ENCODE results near the gene LRRC38.

The LRRC38 gene

DNA sequence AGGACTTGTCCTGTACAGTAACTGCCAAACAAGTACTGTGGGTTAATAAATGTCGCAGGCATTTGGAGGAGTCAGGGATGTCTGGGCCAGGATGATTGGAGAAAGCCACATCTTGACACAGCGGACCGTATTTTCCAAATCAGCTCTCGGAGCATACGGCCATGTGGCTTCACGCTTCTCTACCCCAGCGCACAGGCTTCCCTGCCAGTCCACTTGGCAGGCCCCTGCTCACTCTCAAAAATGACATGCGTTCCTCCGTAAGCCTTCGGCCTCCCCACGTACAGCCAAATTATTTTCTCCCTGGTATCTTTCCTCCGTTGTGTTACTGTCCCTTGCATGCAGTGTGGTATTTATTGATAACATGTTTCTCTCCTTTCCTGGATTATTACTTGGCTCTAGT, 7.2 kb upstream of the LRRC38 start:
- DNase-seq (ENCODE audit: insufficient read length, low spot score) = no peak
- FAIRE-seq = no peak

GRCh38 chr1:13517193-13517812, 3.5 kb upstream of the LRRC38 start:
- DNase-seq (ENCODE audit: insufficient read length, low spot score) = no peak
- FAIRE-seq = no peak

DNA sequence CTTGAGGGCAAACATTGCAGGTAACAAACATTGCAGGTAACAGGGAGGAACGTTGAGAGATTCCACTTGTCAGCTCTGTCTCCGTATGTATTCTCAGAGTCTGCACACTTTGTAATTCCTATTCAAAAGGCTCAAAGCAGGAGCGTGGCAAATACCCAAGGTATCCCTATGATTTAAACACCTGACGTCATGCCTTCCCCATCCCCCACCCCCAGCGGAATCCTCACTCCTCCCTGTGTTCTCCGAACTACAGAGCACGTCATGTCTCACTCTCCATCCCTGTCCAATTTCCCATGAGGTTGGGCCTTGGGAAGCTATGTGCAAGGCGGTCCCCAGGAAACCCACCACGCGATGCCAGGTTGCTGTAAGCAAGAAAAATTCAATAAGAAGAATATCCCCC, 2.8 kb upstream of the LRRC38 start:
- no peak for DNase-seq (ENCODE audit: insufficient read length, low spot score)
- FAIRE-seq = no peak

GRCh38 chr1:13514821-13515220, 1.0 kb upstream of the LRRC38 start:
- FAIRE-seq = no peak
- DNase-seq (ENCODE audit: insufficient read length, low spot score) = no peak

DNA sequence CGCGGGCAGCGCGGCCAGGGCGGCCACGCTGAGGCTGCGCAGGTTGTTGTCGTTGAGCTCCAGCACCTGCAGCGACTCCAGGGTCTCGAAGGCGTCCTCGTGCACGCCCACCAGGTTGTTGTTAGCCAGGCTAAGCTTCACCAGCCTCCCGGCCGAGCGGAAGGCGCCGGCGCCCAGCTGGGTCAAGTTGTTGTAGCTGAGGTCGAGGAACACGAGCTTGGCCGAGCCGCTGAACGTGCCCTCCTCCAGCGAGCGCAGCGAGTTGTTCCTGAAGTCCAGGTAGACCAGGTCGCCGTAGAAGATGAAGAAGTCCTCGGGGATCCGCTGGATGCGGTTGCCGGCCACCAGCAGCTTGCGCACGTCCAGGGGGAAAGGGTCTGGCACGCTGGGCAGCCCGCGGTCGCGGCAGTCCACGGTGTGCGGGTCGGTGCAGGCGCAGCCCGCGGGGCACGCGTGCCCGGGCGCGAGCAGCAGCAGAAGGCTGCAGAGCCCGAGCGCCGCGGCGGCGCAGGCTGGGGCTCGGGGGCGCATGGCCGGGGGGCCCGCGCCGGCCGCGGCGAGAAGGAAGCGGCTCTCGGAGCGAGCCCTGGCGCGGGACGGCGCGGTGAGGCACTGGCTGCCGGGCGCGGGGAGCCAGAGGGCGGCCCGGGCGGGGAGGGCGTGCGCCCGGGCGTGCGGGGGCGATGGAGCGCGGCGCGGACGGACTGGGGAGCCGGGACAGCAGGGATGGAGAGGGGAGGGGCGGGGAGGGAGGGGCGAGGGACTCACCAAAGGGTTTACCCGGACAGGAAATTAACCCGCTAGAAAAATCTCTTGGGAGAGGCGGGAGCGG, 524 bp downstream of the LRRC38 start:
- no peak for DNase-seq (ENCODE audit: insufficient read length, low spot score)
- no peak for FAIRE-seq

- DNase-seq (ENCODE audit: insufficient read length, low spot score) (no peak), FAIRE-seq (no peak)
These were observed 1.3 kb downstream of the LRRC38 start for GRCh38 chr1:13512472-13512871.

GRCh38 chr1:13510499-13510898, 3.3 kb downstream of the LRRC38 start:
- FAIRE-seq (no peak), DNase-seq (ENCODE audit: insufficient read length, low spot score) (no peak)

DNA sequence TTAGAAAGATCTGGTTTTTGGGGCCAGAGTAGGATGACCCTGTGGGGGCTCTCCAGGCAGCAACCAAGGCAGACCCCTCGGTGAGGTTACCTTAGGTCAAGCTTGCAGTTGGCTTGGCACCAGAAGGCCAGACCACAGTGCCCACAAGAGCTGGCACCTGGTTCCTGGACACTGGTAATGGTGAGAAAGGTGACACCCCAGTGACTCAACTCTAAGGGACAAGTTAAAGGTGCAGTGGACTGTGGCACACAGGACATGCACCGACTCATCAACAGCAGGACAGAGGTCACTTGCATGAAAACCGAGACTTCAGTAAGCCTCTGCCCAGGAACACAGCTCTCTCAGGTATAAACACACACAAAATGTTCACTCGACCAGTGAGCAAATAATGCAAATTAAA, 6.7 kb downstream of the LRRC38 start:
- FAIRE-seq (no peak), DNase-seq (ENCODE audit: insufficient read length, low spot score) (no peak)

DNA sequence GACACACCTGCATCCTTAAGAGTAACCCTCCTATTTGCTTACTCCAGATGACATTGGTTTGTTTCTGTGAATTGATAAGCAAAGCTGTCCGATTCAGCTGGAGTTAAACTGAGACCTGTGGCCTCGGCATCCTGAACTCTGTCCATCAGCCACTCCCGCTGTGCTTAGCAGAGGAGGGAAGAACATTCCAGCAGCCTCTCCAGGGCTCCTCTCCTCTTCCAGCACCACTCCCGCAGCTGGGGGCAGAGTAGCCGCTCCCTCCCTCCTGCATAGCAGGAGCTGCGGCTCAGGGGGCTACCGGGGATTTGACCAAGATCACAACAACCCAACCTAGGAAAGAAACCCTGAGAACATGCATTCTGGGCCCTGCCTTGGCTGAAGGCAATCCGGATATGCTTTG, 8.8 kb downstream of the LRRC38 start:
- no peak for FAIRE-seq
- no peak for DNase-seq (ENCODE audit: insufficient read length, low spot score)

GRCh38 chr1:13500806-13501205, 13.0 kb downstream of the LRRC38 start:
- FAIRE-seq (no peak), DNase-seq (ENCODE audit: insufficient read length, low spot score) (no peak)

DNA sequence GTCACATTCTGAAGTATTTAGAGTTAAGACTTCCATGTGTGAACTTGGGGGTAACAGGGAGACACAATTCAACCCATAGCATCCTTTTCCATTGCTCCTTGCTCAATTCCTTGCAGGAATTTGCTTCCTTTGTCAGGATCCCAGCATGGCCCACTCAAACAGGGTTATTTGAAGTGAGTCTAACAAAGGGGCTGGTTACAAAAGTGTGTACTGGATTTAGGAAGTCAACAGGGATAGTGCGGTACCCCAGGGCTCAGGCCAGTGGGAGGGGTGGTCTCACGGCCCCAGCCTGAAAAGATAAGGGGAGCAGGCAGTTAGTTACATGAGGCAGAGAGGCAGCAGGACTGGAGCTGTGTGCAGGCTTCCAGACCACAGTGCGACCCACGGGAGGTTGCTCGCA, 14.4 kb downstream of the LRRC38 start:
- FAIRE-seq (no peak), DNase-seq (ENCODE audit: insufficient read length, low spot score) (no peak)

DNA sequence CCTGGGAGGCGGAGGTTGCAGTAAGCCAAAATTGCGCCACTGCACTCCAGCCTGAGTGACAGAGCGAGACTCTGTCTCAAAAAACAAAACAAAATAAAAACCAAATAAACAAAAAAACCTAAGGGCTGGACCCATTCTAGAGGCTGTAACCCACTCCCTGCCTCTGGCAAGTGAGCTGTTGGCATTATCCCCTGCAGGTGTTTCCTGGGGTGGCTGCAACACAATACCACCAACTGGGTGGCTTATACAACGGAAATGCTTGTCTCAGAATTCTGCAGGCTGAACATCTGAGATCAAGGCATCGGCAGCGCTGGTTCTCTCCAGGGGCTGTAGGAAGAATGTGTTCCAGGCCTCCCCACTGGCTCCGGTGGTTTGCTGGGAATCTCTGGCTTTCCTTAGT, 15.2 kb downstream of the LRRC38 start:
- no peak for FAIRE-seq
- DNase-seq (ENCODE audit: insufficient read length, low spot score) = no peak

DNA sequence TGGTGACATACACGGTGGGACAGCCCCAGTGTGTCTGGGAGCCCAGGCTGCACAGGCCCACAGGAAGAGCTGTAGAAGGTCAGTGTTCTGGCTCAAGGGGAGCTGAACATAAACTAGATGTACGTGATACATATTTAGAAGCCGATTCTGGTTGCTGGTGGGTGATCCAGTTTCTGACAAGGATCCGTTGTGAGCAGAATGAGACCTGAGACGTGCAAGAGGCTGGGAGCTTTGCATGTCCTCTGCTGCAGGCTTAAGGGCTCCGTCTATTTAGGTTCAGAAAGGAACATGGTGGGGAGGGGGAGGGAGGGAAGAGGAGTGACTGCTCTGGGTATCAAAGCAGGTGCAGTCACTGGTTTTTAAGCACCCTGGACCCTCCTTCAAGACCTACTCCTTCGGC, 18.6 kb downstream of the LRRC38 start:
- FAIRE-seq (no peak), DNase-seq (ENCODE audit: insufficient read length, low spot score) (no peak)

GRCh38 chr1:13494712-13495111, 19.1 kb downstream of the LRRC38 start:
- FAIRE-seq (no peak), DNase-seq (ENCODE audit: insufficient read length, low spot score) (no peak)

GRCh38 chr1:13494025-13494424, 19.8 kb downstream of the LRRC38 start:
- FAIRE-seq (no peak), DNase-seq (ENCODE audit: insufficient read length, low spot score) (no peak)

DNA sequence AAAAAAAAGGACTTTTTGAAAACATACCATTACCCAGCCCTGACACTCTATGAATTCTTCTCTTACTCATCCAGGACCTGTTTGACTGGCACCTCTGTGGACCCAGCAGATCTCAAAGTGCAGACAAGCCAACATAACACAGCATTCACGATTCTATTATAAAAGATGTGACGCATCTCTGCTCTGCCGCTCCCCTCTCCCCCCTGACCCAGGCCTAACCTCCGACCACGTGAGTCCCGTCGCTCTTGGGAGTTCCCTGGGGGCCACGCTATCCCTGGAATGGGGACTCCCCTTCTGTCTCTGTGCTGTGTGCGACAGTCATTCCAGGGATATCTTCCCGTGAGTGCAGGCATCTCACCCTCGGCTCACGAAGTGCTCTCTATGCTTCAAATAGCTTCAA, 21.1 kb downstream of the LRRC38 start:
- FAIRE-seq (no peak), DNase-seq (ENCODE audit: insufficient read length, low spot score) (no peak)

GRCh38 chr1:13487957-13488356, 25.8 kb downstream of the LRRC38 start:
- FAIRE-seq (no peak), DNase-seq (ENCODE audit: insufficient read length, low spot score) (no peak)

DNA sequence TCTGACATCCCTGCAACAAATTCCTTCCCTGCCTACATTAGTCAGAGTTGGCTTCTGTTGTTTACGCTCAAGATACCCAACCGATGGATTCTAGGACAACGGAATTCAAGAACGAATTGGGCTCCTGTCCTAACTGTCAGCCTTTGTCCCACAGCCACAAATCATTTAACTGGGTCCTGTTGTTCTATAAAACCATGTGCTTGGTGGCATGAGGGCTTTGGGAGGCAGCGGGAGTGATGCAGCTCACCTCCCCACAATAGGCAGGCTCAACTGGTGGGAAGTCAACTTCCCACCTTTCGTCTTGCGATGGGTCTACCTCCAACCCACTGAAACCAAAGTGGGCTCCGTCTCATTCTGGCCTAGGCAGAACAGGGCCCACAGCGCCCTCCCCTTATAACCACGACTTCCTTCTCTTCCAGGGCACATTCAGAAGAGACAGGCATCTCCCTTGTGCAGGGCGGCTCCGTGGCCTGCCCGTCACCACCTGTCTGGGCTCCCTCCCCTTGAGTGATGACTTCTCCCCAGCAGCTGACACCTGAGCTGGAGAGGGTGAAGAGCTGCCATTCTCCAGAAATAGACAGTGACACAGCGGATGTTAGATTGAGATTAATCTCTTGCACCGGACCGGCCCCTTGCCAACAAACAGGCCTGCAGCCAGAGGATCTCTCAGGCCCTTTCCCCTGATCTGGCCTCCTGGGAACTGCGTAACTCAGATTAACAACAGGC, 26.5 kb downstream of the LRRC38 start:
- no peak for FAIRE-seq
- DNase-seq (ENCODE audit: insufficient read length, low spot score) = no peak

- DNase-seq (ENCODE audit: insufficient read length, low spot score) (no peak), FAIRE-seq (no peak)
These were observed 29.9 kb downstream of the LRRC38 start for GRCh38 chr1:13483946-13484345.

DNA sequence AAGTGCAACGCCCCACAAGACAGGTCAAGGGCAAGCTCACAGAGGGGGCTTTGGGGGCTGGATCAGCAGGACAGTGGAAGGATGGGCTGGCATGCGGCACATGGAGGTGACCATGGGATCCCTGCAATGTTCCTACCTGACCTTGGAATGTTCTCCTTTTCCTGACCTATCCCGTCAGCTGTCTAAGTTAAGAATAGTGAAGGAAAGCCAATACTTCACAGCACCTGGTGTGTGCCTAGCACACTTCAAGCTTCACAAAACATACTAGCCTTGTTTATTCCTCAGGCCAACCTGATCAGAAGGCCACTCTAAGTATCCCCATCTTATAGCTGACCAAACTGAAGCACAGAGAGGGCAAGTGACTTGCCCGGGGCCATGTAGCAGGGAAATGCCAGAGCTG, 31.2 kb downstream of the LRRC38 start:
- FAIRE-seq (no peak), DNase-seq (ENCODE audit: insufficient read length, low spot score) (no peak)

DNA sequence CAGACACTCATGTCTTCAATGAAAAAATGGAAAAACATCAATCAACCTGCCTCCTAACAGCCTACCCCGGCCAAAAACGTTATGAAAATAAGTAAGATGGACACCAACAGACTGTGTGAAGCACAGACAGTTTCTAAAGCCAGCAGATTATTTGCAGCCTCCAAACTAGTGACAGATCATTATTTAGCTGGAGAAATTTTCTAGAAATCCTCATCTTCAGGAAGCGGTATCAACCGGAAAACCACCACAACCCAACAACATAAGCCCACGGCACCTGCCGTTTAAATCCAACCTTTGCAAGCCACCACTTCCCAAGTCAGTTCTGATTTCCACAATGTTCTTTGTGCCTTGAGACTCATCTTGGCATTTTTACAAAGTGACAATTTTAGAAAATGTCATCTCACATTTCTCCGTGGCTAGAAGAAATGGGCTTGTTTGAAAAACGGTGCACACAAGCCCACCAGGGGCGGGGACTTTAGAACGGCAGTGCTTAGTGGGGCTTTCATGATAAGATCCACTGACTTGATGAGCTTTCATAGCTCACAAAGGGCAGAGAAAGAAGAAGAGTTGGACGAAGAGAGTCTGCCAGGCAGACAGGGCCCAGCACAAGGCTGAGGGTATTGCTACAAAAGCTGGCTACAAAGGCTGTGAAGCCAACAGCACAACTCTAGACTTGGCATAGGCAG, 34.5 kb downstream of the LRRC38 start:
- FAIRE-seq (no peak), DNase-seq (ENCODE audit: insufficient read length, low spot score) (no peak)
